OCI-LY7 (cell line): ENCODE measurements around the gene DPH7.

Experiments
- CTCF ChIP-seq: fragments of 200-600 bp; sonication (generic); conservative IDR thresholded peaks from 2 replicates; pipeline ENCODE4 v1.5.1; 2014; ENCODE audit warnings: mild to moderate bottlenecking, antibody characterized with exemption, low read length, moderate library complexity, mixed read lengths
- EZH2phosphoT487 ChIP-seq: fragments of 200-600 bp; sonication (generic); IDR thresholded peaks from 2 replicates; pipeline ENCODE4 v1.6.1; 2018; ENCODE audit warnings: low read depth, borderline replicate concordance, mild to moderate bottlenecking, mixed run types, antibody characterized with exemption, low read length, moderate library complexity, mixed read lengths

GRCh38 chr9:137555179-137555578 lies 23.5 kb downstream of the DPH7 start:
- TF ChIP-seq CTCF: no peak
- TF ChIP-seq EZH2phosphoT487: no peak
